Karpas-422 (cell line): ENCODE data around the gene SERPINF2. TPM values are rescaled to one million over a fixed set of nuclear protein-coding genes. Genes with fewer than 3 reads are reported as not detected.

ENCODE experiments used
- DNase-seq: peaks from one replicate; pipeline ENCODE4 v3.0.0-alpha.2; 2015
- H2AFZ ChIP-seq: fragments of 200-600 bp; sonication (generic); 2 replicates; pipeline ENCODE4 v1.6.1; 2014; ENCODE audit warnings: antibody characterized with exemption, low read length, mixed read lengths
- H3K27ac ChIP-seq: fragments of 200-600 bp; sonication (generic); 2 replicates; pipeline ENCODE4 v1.5.1; 2014; ENCODE audit warnings: mild to moderate bottlenecking, low read length, moderate library complexity
- H3K27me3 ChIP-seq: fragments of 200-600 bp; sonication (generic); 2 replicates; pipeline ENCODE4 v1.6.1; 2014; ENCODE audit warnings: low read length, mixed read lengths
- H3K36me3 ChIP-seq: fragments of 200-600 bp; sonication (generic); 2 replicates; pipeline ENCODE4 v1.6.1; 2014; ENCODE audit warnings: low read length, mixed read lengths; ENCODE audit not compliant: insufficient read depth
- H3K4me1 ChIP-seq: fragments of 200-600 bp; sonication (generic); 2 replicates; pipeline ENCODE4 v1.6.1; 2014; ENCODE audit warnings: mild to moderate bottlenecking, low read length, mixed read lengths
- H3K4me2 ChIP-seq: fragments of 200-600 bp; sonication (generic); 2 replicates; pipeline ENCODE4 v1.6.1; 2014; ENCODE audit warnings: low read length, low read depth, mild to moderate bottlenecking; ENCODE audit not compliant: poor library complexity, severe bottlenecking
- H3K4me3 ChIP-seq: fragments of 200-600 bp; sonication (generic); 2 replicates; pipeline ENCODE4 v1.5.1; 2014; ENCODE audit warnings: mild to moderate bottlenecking, antibody characterized with exemption, low read length, mixed read lengths
- H3K79me2 ChIP-seq: fragments of 200-600 bp; sonication (generic); 2 replicates; pipeline ENCODE4 v1.6.1; 2014; ENCODE audit warnings: mild to moderate bottlenecking, low read length, mixed read lengths
- H3K9ac ChIP-seq: fragments of 200-600 bp; sonication (generic); 2 replicates; pipeline ENCODE4 v1.6.0; 2014; ENCODE audit warnings: low read length
- H3K9me2 ChIP-seq: fragments of 200-600 bp; sonication (generic), shearing (Covaris generic); replicated peaks from 2 replicates; pipeline ENCODE4 v1.6.0; 2014; ENCODE audit warnings: mild to moderate bottlenecking, low read length, moderate library complexity; ENCODE audit not compliant: insufficient read depth
- H3K9me3 ChIP-seq: fragments of 300-700, 200-600 bp; sonication (generic); 2 replicates; pipeline ENCODE4 v1.6.1; 2014; ENCODE audit warnings: low read length, mixed read lengths
- H4K20me1 ChIP-seq: fragments of 200-600 bp; sonication (generic); 2 replicates; pipeline ENCODE4 v1.6.1; 2014; ENCODE audit warnings: mild to moderate bottlenecking, antibody characterized with exemption, low read length, low read depth; ENCODE audit not compliant: insufficient read depth
- total RNA-seq: library from RNA; depleted of rRNA; stranded (reverse); fragments of >200 nt; shearing (Covaris generic); gene quantifications from 2 replicates; pipeline ENCODE4 v1.2.3, GENCODE V29; 2014; ENCODE audit warnings: low replicate concordance; rRNA removed

The SERPINF2 gene
- total RNA-seq, 1 experiment from 2014 or later = 0.19 TPM

DNA sequence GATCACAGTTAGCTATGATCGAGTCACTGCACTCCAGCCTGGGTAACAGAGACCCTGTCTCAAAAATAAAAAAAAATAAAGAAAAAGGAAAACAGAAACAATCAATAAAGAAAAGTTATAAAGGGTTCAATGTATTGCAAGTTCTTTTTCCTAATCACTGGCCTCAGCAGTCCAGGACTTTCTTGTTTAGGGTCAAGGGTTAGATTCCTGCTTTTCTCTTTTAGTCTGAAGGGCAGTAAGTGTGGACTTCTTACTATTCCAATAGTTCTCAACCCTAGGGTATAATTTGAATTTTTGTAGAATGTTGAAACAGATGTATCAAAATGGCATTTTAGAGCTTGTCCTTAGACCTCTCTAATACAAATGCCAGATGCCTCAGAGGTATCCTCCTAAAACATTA is 59.8 kb downstream of the SERPINF2 start:
- H3K36me3 ChIP-seq = peaks cover 20% of the 10 kb centered on the region

DNA sequence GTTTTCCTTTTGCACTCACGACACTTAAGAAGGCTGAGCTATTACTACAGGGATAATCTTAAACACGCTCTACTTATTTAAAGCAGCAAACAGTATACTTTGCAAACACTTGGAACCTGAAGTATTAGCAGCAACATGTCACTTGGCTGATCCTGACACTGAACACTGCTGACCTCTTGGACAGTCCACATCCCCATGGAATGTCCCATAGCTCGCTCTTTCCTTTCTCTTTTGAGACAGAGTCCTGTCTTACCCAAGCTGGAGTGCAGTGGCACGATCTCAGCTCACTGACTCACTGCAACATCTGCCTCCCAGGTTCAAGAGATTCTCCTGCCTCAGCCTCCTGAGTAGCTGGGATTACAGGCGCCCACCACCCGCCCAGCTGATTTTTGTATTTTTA is 60.6 kb downstream of the SERPINF2 start:
- no peak for DNase-seq
- no peak overlapping the region for H3K27ac ChIP-seq
- no peaks in the 10 kb centered on the region for H3K27me3 ChIP-seq
- no peaks in the 10 kb centered on the region for H4K20me1 ChIP-seq
- H3K9me2 ChIP-seq = no peaks in the 10 kb centered on the region
- H3K36me3 ChIP-seq = peaks cover 20% of the 10 kb centered on the region
- H3K4me1 ChIP-seq = no peaks in the 10 kb centered on the region
- no peak overlapping the region for H3K4me3 ChIP-seq
- no peak overlapping the region for H3K9ac ChIP-seq
- H2AFZ ChIP-seq = no peak overlapping the region
- no peak overlapping the region for H3K4me2 ChIP-seq
- no peaks in the 10 kb centered on the region for H3K9me3 ChIP-seq
- peaks cover 18% of the 10 kb centered on the region for H3K79me2 ChIP-seq

More for the DNA sequence above, 59.8 kb downstream of the SERPINF2 start:
- no peak overlapping the region for H3K4me3 ChIP-seq
- no peaks in the 10 kb centered on the region for H4K20me1 ChIP-seq
- H3K79me2 ChIP-seq = peaks cover 18% of the 10 kb centered on the region; the same call in 1 of the 2 replicates
- no peaks in the 10 kb centered on the region for H3K27me3 ChIP-seq
- no peak overlapping the region for H3K9ac ChIP-seq
- H3K27ac ChIP-seq = no peak overlapping the region
- H3K9me3 ChIP-seq = no peaks in the 10 kb centered on the region
- no peak for DNase-seq
- H3K4me1 ChIP-seq = peaks cover under 1% of the 10 kb centered on the region; the same call in 1 of the 2 replicates
- no peaks in the 10 kb centered on the region for H3K9me2 ChIP-seq
- H2AFZ ChIP-seq = no peak overlapping the region
- no peak overlapping the region for H3K4me2 ChIP-seq

Other genes starting within 250 kb of the SERPINF2 start
- gene INPP5K, start 226.3 kb upstream of the SERPINF2 start, total RNA-seq = 61.7 and 102 TPM in 2 replicates
- 26.2 and 28.9 TPM in 2 replicates for gene PITPNA, start 180.1 kb upstream of the SERPINF2 start, total RNA-seq
- gene SLC43A2, start 114.0 kb upstream of the SERPINF2 start, total RNA-seq = 10.0 and 10.8 TPM in 2 replicates
- 0.18 TPM in 1 of 2 replicates, not detected in the other for gene SCARF1, start 97.1 kb upstream of the SERPINF2 start, total RNA-seq
- 1.7 TPM in 1 of 2 replicates, not detected in the other for gene RILP, start 93.0 kb upstream of the SERPINF2 start, total RNA-seq
- 105 and 130 TPM in 2 replicates for gene PRPF8, start 58.0 kb upstream of the SERPINF2 start, total RNA-seq
- not detected in 2 replicates for gene TLCD2, start 32.5 kb upstream of the SERPINF2 start, total RNA-seq
- 11.7 and 28.9 TPM in 2 replicates for gene WDR81, start 18.2 kb upstream of the SERPINF2 start, total RNA-seq
- 45.5 and 62.2 TPM in 2 replicates for gene SERPINF1, start 19.2 kb downstream of the SERPINF2 start, total RNA-seq
- gene SMYD4, start 87.0 kb downstream of the SERPINF2 start, total RNA-seq = 13.9 and 23.2 TPM in 2 replicates
- 40.4 and 63.9 TPM in 2 replicates for gene RPA1, start 87.1 kb downstream of the SERPINF2 start, total RNA-seq